SKM-1 (cell line): Measurements from ENCODE around the gene CALHM6.

Experiments used
- DNase-seq: peaks from one replicate; lab custom pipeline; 2025; ENCODE audit not compliant: unreplicated experiment; lab: John Stamatoyannopoulos, UW

CALHM6 gene

DNA sequence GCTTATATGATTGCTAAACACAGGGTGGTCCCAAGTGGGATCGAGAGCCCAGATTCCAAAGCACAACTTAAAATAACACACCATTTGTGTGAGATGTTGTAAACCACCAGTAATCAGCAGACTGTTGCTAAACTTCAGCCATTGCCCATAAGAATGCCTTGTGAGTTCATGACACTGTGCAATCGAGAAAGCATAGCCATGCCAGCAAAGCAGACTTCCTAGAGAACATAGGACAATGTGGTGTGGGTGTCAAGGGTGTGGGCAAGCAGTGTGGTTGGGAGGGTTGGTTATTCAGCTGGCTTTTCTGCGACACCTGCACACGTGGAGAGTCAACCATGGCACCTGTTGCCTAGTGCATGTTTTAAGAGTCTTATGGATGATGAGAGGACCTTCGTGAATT lies 16.1 kb upstream of the CALHM6 start:
- DNase-seq, result no peak

DNA sequence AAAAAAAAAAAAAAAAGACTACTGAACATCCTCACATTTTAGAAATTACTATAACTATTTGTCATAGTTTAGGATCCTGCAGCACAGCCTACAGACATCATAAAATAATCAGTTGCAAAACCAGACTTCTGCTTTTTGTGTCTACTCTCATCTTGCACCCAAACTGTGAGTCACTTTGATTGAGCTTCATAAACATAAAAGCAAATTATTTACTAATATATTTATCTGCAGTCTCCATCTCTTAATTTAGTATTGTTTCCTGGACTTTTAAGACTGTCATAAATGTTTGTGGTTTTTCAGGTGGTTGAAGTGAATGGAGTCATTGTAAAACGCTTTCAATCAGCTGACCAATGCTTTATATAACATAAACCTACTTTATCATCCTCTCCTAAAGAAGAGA lies 14.8 kb upstream of the CALHM6 start:
- DNase-seq, result peak; percentile 70

DNA sequence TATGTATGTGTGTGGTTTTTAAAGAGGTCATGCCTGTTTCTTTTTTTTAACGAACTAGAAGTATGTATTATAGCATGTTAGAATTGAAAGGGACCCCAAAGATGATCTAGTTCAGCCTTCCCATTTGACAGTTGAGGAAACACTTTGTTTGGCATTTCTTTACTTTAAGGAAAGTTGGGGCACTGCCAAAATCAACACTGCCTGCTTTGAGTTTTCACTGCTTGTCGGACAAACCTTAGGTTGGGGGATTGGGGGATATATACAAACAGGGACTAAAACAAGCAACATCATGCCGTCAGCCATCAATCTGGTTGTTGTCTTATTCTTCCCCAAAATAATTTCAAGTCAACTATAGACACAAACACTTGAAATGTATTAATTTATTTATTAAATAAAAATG lies 14.1 kb upstream of the CALHM6 start:
- no peak for DNase-seq

DNA sequence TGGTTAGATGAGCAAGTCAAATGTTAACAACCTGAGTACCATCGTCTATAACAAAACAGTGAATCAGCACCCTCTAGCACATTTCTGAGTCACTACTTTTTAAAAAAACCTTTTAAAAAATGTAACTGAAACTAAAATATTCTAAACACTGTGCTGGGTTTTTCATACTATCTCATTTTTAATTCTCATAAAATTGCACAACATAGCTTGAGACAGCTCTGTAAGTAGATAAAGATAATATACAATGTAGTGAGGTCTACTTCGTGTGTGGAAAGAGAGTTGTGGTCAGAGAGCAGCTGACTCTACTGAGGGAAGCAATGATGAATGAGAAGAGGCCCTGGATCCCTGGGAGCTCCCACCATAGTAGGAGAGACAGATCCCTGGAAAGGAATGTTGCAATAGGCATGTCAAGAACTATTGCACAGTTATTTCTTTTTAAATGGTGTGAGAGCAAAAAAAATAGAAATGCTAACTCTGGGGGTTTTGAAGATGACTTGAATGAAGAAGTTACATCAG lies 13.6 kb upstream of the CALHM6 start:
- peak; percentile 77 for DNase-seq

DNA sequence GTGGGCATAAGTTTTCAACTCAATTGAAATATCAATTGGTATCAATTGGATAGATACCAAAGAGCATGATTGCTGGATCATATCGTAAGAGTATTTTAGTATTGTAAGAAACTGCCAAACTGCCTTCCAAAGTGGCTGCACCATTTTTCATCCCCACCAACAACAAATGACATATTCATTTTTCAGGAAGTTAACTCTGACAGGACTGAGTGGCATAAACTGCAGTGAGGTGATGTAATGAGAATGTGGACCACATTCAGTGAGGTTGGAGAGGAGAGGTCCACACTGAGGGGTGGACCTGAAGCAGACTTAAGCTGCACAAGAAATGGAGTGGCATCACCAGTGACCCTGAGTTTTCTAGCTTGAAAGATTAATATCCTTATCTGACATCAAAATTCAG lies 11.6 kb upstream of the CALHM6 start:
- DNase-seq, result no peak

DNA sequence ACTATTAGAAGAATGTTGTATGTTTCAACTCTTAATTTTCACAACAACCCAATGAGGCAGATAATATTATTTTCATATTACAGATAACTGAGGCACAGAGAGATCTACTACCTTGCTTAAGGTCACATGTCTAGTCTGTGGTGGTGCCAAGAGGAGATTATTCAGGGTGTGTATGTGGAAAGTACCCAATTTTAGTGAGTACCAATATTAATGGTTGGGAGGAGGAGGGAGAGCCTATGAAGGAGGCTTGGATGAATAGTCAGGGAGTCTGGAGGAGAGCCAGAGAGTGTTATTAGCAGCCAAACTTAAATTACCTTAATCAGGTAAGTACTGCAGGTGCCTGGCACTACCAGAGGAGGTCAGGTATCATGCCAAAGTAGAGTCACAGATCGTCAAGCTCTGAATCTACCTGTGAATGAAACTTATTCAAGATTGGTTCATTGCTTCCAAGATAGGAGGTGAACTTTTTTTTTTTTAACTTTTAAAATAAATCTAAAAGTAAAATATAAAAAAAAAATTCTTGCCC lies 10.9 kb upstream of the CALHM6 start:
- no peak for DNase-seq

DNA sequence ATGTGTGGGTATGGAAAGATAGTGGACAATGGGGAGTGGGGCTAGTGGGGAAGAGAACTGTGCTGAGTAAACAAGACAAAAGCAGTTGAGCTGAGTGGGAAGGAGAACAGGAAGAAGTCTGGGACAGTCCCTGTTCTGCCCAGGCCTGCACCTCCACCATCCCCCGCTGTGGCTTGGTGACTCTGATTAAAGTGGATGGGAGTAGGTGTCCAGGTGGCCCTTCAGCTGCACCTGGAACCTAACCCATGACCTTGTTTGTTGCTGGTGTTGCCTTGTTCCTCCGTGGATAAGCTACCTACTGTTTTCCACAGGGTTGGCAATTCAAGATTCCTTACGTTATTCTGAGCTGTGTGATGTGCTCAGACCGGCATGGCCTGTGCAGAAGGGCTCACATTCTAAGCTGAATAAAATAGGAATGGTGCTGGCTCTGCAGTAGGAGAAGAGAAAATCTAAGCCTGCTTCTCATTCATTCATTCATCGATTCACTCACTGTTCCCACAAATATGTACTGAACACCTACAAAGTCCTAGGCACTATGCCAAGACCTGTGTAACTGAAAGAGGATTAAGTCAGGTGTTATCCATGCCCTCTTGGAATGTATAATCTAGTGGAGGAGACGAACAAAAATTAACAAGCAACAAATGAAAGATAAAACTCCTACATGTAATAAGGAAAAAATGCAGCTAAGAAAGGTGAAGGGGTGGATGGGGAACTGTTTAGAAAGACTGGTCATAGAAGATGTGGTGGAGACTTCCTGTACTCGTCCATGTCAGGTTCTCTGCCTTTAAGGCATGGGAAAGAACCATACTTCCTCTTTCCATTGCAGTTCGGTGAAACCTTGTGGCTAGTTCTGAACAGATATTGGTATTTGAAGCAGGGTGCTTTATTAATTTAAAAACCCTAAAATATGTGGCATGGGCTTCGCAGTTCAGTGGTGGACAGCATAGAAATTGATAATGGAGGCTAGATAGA lies 10.1 kb upstream of the CALHM6 start:
- DNase-seq, result peak; percentile 88

DNA sequence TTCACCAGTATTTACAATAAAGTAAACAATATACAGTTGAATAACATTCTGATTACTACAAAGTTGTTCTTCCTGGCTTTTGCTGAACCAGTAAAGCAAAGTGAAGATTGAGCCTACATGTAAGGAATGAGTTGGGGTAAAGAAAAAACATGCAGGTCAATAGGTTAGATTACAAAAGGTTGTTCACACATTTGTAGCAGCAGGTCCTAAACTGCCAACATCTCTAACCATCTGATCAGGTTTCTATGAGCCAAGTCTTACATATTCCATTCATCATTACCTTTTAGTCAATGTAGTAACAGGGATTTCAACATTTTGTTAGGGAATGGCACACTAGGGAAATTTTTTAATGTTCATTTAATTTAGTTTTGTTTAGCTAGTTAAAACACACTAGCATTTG lies 9.3 kb upstream of the CALHM6 start:
- no peak for DNase-seq

DNA sequence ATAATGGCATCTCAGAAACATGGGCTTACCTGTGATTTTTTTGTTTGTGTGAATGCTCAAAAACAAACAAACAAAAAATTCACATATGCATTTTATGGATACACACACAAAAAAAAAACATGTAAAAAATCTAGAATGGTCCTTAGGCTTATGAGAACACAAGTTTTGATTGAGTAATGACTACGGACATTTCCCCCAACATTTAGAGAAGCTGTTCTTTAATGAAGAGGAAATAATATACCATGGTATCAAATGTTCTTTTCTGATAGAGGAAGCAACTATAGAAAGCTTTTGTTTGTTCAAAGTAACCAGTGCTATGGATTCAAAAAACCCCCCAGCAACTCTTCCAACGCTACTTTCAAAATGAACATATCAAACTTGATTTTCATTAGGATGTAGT lies 8.6 kb upstream of the CALHM6 start:
- no peak for DNase-seq

DNA sequence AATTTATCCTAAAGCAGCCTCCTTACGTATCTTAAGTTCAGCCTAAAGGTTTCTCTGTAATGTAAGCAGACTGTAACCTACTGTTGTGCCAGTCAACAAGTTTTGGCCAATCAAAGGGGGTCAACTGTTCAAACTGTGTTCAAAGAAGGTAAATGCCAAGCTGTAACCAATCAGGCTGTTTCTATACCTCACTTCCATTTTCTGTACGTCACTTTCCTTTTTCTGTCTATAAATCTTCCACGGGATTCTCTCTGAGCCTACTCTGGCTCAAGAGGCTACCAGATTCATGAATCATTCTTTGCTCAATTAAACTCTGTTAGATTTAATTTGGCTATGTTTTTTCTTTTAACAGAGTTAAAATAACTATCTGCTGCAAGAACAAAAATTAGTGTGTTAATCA lies 5.1 kb upstream of the CALHM6 start:
- DNase-seq, result no peak

DNA sequence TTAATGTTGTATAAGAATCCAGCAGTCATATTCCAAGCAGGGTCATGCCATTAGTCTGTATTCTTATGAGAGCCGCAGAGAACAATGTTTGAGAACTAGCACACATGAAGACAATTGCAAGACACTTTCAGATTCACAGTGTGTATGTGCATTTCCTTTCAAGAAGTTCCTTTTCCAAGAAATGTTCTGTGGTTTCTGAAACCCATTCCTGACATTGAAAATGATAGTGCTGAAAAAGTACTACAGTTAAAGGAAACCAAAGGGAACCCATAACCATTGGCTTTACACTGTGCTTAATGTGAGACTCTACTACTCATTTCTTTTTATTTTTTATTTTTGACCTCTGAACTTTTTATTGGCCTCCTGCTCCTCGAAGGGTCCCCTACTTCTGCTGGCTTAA lies 4.2 kb upstream of the CALHM6 start:
- no peak for DNase-seq

DNA sequence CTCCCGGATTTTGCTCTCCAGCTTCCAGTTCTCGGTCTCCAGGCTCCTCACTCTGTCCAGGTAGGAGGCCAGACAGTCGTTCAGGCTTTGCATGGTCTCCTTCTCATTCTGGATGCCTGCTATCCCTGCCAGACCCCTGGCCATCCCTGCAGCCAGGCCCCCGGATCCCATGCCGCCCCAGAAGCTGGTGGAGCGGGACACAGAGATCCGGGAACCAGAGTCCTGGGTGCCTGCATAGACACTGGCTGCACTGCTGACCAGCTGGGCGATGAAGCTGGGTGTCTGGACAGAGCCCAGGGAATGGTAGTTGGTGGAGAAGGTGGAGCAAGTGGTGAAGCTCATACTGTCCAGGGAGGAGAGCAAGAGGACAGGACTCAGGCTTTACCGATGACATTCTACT lies 2.9 kb upstream of the CALHM6 start:
- no peak for DNase-seq

DNA sequence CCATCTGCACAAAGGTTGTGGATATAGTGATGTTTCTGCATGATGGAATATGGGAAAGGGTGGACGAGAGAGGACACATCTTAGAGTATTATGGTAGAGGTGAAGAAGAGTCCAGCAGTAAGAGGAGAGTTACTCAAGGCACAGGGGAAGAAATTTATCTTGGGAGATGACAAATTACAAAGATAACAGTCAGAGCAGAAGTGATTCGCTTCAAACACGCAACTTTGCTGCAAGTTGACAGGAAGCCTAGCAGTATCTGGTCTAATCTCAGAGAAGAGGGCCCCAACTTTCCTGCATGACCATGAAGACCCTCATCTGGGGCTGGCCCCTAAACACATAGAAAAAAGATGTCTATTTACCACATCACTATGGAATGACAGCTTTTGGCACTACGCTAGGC lies 1.2 kb upstream of the CALHM6 start:
- no peak for DNase-seq

DNA sequence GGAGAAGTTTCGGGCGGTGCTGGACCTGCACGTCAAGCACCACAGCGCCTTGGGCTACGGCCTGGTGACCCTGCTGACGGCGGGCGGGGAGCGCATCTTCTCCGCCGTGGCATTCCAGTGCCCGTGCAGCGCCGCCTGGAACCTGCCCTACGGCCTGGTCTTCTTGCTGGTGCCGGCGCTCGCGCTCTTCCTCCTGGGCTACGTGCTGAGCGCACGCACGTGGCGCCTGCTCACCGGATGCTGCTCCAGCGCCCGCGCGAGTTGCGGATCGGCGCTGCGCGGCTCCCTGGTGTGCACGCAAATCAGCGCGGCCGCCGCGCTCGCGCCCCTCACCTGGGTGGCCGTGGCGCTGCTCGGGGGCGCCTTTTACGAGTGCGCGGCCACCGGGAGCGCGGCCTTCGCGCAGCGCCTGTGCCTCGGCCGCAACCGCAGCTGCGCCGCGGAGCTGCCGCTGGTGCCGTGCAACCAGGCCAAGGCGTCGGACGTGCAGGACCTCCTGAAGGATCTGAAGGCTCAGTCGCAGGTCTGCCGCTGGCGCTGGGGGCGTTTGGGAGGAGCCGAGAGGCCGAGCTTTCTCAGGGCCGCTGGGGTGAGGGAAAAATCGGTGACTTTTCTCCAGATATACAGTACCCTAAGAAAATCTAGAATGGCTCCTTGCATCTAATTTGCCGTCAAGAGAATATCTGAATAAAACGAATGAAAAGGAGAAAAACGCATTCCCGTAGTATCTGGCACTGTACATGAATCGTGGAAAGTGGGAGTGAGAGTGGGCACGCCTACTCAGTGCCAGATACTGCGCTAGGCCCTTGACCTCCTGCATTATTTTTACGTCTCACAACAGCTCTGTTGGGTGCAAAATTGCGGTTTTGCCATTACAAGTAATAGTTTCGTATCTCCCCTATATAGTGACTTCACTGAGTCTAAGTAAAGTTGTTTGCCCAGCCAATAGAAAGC lies 1.0 kb downstream of the CALHM6 start:
- DNase-seq, result no peak

DNA sequence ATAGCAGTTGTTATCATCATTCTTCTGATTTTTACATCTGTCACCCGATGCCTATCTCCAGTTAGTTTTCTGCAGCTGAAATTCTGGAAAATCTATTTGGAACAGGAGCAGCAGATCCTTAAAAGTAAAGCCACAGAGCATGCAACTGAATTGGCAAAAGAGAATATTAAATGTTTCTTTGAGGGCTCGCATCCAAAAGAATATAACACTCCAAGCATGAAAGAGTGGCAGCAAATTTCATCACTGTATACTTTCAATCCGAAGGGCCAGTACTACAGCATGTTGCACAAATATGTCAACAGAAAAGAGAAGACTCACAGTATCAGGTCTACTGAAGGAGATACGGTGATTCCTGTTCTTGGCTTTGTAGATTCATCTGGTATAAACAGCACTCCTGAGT lies 2.1 kb downstream of the CALHM6 start:
- DNase-seq, result no peak

DNA sequence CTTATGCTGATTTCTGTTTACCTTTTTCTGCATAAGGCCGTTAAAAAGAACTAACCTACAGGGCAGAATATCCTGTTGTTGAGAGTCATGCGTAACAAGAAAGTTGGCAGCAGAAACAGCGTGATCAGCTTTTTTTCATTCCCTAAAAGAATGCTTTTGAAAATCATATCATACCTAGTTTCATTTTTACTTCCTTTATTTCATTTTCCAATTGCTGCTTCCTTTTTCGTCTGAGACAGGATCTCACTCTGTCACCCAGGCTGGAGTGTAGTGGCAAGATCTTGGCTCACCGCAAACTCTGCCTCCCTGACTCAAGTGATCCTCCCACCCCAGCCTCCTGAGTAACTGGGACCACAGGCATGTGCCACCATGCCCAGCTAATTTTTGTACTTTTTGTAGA lies 4.1 kb downstream of the CALHM6 start:
- DNase-seq, result peak; percentile 63

DNA sequence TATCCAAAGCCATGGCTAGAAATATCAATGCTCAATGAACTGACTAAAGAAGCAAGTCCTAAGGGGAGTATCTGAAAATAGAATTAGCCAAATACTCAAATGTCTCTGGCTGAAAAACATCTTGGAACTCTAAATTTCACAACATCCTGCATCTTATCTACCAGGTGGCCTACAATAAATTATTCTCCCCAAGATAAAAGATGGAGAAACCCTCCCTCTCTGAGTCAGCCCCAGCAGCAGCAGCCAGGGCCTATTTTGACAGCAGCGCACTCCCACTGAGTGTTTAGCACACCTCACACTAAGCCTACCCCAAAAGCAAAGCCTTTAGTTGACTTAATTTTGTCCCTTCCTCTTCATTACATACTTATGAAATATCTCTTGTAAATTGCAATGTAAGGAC lies 5.9 kb downstream of the CALHM6 start:
- no peak for DNase-seq

DNA sequence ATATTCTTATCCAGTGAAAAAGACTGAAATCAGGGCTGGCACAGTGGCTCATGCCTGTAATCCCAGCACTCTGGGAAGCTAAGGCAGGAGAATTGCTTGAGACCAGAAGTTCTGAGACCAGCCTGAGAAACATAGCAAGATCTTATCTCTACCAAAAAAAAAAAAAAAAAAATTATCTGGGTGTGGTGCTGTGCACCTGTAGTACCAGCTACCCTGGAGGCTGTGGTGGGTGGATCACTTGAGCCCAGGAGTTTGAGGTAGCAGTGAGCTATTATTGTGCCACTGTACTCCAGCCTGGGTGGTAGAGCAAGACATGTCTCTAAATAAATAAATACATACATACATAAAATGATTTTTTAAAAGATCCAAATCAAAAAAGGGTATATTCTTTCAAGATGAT lies 6.3 kb downstream of the CALHM6 start:
- DNase-seq, result no peak

DNA sequence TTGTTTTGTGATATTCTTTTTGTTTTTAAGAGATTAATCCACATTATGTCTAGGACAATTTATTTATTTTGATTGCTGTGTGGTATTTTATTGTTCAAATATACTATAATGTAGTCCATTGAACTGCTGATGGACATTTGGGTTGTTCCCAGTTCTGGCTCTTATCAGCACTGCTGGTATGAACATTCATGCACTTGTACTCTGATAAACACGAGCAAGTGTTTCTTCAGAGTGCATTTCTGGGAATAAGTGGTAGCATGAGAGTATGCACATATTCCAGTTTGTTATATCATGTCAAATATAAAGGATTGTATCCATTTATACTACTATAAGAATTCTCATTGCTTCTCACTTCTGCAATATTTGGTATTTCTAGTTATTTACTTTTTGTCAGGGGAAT lies 7.1 kb downstream of the CALHM6 start:
- DNase-seq, result no peak

DNA sequence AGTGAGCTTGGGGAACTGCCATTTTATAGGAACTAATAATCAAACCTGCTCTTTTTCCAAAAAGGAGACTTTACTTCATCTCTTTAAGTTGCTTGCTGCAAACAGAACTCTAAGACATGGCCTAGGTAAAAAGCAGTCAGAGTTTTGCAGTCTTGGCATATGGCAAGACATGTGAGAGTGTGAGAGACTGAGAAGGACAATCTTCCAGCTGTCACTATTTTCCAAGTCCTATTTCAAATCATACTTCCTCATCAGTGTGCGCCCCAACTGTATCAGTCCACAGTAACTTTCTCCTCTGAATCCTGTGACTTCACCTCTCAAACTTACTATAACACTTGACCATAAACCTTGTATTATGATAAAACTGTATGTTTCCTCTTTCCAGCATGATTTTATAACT lies 10.4 kb downstream of the CALHM6 start:
- no peak for DNase-seq

DNA sequence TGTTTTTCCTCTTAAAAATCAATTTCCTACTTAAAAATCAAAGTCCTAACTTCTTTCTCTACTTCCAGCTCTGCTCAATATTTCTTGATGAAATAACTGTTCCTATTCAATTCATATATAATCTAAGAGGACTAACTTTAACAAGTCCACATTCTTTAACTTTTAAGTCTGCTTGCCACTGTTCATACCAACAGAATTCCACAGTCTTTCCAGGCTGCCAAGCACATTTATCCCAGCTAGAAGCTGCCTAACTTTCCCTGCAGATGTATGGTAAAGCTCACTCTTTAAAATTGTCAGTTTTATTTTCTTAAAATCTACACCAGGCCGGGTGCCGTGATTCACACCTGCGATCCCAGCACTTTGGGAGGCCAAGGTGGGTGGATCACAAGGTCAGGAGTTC lies 11.5 kb downstream of the CALHM6 start:
- no peak for DNase-seq
